Femur (tissue), 1 donor: ENCODE data around the gene FAM200B.
A peak's percentile ranks its signal among the peaks of the same experiment; 100 is the strongest.

Experiments used
- DNase-seq: peaks from one replicate; pipeline ENCODE4 v3.0.0-alpha.2; 2017

The FAM200B gene

DNA sequence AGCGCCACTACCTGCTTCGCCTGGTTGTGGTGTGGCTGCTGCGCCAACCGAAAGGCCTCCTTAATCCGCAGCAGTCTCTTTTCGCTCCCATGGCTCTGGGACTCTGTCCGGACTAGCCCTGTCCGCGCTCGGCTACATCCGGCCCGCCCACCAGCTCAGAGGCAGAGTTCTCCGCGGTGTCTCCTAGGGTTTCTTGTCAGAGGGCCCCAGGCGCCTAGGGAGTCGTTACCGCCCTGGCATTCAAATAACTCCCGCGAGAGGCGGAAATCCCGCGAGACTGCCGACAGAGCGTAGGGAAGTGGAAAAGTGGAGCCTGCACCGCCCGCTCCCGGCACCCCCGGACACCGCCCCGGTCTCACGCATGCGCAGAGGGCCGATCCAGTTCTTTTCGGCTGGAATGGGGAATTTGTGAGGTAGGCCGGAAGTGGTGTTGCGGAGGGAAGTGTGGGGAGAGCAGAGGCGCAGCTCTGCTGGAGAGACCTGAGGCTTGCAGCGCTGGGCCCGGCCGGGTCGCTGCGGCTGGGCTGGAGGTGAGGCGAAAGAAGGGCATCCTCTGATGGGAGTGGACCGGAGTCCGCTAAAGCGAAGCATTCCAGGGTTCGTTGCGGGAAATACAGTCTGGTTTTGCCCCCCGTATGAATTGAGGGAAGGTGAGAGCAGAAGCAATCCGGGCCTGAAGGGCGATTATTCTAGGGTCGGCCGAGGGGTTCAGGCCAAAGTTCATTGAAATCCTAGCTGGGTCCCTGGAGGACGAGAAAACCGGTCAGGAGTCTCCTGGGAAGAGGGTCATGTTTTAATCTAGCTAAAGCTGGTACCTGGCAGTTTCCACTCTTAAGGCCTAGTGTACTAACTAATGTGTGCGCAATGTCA, at the start of gene FAM200B:
TSS of gene FAM200B (plus strand) at position 456 of the 870 bp plus-strand sequence. CDS start 5,151 bp downstream, outside the sequence.
- DNase-seq, result peak; percentile 99

DNA sequence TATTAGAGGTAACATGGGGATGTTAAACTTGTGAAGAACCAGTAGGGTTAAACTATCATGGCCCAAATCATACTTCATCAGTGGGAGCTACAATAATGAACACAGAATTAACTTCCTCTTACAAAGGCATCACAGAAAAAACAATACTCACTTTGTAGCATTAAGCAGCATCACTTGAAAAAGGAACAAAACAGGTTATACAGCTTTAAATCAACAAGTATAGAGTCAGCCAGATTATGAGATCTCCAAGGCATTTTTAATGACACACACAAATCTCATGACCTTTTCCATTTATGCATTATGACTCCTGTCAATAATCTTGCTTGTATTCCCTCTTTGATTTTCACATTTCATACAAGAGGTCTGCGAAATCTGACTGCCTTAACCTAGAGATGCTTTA, 44.8 kb upstream of the FAM200B start:
- DNase-seq, result no peak

DNA sequence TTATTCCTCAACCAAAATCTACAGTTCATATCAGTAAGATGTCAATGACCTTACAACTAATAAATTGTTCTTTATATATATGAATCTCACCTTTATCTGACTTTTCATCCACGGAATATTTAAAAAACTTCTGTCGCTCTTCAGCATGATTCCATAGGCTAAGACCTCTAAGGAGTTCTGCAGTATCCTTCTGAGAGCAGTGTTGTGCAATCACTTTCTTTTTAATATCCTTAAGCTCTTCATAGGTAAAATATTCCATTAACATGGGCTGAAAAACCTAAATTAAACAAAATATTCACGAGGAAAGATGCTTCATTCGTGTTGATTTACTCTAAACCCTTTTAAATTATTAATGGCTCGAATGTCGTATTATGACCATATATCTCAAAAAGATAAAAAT, 43.2 kb upstream of the FAM200B start:
- no peak for DNase-seq

DNA sequence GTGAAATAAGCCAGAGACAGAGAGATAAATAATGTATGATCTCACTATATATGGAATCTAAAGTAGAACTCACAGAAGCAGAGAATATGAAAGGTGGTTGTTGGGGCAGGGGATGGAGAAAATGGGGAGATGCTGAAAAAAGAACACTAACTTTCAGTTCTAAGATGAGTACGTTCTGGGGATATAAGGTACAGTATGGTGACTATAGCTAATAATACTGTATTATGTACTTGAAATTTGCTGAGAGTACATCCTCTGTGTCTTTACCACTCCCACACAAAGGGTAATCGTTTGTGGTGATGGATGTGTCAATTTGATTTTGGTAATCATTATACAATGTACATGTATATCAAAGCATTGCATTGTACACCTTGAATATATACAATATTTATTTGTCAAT, 33.0 kb upstream of the FAM200B start:
- no peak for DNase-seq

DNA sequence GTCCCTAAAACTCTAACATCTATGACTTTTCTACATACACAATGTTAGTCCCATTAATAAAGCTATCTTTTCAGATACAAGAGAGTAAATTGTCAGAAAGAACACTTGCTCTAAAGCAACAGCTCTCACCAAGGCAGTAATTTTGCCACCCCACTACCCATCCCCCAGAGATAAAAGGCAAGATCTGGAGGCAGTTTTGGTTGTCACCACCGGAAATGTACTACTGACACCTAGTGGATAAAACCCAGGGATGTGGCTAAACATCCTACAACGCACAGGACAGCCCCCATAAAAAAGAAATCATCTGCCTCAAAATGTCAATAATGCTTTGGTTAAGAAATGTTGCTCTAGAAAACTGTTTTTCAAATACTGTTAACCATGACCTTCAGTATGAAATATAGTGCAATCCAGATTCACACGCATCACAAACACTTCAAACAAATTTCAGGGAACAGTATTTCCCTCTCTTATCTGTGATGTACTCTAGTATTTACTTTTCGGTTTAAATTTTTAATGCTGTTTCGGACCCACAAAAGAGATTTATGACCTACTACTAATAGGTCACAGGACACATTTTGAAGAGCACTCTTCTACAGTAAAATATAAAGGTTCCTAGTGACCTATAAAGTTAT, 31.6 kb upstream of the FAM200B start:
- DNase-seq, result peak; percentile 24

DNA sequence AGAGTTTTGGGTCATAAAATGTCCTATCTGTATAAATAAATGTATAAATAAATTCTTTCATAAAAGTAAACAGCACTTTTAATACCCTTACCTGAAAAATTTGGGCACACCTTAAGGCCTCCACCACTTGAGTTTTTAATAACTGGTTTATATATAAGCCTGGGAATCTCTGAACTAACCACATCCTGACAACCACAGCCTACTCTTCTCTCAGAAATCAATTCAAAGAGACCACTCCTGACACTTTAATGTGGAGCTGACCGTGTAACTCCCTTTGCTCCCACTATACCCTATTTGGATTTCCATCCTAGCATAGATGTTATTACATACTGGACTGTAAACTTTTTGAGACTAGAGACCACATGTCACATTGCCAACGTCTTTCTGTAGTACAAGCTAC, 30.0 kb upstream of the FAM200B start:
- DNase-seq, result no peak

DNA sequence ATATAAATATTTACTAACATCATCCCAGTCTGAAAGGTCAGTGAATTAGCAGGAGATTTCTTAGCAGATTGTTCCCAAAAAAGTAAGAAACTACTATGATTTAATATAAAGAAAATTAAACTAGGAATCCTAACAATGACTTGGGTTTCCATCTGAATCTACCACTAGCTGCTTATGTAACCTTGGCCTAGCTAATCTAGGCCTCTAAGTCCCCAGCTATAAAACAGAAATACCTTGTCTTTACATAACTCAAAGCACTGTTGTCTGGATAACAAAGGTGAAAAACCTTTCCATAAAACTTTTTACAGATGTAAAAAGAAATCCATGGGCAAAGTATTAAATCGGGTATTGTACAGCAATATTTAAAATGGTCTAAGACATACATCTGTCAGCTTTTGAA, 29.4 kb upstream of the FAM200B start:
- no peak for DNase-seq

DNA sequence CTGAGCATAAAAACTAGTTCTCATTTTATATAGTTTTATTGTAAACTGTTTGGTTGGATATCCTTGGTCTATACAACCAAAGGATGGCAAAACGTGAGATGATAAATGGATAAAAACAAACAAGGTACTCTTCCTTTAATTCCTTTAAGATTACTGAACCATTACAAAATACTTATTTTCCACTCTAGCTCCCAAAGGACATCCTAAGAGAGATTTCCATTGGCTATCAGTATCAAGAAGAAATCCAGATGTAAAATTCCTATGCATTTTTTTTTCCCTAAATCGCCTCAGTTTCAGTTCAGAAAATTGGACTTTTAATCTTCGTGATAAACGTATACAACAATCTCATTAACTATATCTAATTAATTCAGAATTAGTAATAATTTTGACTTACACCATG, 28.8 kb upstream of the FAM200B start:
- DNase-seq, result no peak

DNA sequence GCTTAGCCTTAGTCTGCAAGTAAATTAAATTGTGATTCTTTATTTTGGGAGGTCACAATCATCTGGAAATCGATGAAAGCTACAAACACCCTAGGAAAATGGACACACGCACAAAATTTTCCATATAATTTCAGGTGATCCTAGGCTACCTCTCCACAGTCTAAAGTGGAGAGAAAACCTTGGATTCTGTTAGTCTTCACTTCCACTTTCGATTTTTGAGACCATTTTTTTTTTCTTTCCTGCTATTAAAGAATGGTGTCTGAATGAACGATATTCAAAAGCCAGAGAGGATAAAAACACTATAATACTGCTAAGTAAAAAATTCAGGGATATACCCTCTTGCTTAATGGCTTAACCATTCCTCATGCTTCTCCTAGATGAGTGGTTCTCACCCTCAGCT, 28.2 kb upstream of the FAM200B start:
- no peak for DNase-seq

DNA sequence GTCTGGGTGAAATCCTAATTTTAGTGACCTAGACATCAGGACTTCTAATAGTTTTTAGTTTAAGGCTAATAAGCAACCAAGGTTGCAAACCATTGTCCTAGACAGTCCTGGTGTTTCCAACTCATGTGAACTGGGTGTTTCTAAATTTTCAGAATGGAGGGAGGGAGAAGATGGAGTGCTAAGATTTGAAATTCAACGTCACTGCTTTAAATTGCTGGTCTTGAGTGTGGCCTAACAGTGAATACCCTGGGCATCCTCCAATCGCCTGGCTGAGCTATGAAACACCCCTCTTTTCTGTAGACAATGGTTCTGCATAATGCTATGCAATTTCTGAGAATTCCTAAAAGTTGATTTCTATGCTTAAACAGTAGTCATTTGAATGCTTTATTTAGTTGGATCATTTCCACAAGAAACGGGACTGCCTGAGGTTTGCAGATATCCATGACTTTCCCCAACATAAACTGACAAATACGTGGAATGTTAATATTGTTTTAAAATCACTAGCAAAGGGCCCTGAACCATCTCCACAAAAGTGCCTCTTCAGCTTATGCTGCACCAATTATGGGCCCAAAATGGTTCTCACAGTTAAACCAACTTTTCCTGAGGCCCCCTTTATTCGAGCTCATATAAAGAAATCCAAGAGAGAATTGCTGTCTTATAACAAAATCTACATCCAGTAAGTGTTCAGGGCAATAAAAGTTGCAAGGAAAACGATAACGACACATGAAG, 27.6 kb upstream of the FAM200B start:
- DNase-seq, result peak; percentile 31

DNA sequence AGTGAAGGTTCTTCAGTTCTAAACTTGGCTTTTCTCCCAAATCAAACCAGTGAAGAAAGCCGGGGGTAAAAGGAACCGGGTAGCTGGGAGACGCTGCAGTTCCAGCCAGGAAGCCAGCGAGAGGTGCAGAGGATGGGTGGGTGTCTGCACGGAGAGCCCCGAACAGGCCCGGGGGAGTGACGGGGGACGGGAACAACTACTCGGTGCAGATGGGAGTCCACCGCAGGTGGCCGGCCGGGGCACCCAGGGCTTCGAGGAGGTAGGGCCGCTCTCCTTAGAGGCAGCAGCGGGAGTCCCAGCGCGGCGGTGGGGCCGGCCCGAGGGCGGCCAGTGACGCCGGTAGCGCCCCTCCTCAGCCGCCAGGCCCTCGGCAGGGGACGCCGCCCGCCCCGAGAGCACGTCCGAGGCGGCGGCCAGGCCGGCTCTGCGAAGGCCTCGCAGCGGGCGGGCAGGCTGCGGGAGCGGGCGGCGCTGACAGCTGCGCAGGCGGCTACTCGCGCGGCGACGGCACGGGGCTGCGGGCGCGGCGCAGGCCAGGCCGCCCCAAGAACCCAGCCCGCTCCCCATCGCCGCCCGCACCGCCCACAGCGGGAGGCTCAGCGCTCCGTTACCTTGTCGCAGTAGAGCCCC, 26.9 kb upstream of the FAM200B start:
- DNase-seq, result peak; percentile 51

DNA sequence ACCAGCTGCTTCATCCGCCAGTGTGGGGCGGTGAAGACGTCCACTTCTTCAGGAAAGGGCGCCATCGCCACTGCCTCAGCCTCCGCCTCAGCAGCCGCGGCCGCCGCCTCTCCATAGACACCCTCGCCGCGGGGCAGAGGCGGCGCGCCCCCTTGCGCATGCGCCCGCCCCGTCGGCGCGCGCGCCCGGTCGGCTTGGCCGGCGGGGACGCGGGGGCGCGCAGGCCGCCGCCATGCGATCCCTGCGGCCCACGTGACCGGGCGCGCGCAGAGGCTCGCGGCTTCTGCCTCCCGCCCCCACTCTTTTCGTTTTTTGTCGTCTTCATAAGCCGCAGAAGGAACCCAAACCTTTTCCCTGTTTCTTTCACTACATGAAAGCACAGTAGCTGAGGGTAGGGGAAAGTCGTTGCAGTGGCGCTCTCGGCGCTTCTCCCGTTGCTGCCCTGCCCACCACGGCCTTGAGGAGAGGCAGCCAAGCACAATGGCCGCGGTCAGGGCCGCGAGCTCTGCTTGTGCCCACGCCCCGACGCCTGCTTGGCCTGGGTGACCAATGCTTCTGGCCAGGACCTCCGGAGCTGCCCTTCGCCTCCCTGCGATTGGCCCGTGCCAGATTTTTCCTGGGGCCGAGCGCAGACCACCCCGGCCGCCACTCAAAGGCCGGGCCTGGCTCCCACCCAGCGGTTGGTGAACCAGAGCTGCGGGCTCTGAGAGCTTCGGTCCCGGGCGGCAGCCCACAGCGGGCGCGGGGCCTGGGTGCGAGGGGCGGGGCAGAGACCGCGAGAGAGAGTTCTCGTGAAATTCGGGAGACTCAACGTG, 26.2 kb upstream of the FAM200B start, which contains the start of gene FBXL5:
TSS of gene FBXL5 (minus strand) at position 135 of the 815 bp plus-strand sequence. CDS start at position 65, 70 bp downstream.
- peak; percentile 88 for DNase-seq

DNA sequence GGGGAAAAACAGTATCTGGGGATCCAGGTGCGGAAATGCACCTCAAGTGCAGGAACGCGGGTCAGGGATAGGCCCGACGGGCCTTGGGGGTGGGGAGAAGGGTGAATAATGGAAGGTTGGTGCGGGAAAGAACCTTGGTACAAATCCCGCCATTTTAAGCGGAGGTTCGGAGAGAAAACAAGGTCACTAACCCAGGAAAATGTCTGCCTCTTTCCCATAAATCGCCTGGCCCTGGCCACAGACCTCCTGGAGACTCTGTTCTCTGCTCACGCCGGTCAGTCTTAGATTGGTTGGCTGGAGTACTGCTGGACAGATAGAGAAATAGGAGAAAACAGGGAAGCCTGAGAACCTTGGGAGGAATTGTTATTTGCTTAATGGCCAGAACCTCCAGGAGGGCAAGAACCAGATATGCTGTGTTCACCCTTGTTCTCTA, 25.6 kb upstream of the FAM200B start:
- no peak for DNase-seq

DNA sequence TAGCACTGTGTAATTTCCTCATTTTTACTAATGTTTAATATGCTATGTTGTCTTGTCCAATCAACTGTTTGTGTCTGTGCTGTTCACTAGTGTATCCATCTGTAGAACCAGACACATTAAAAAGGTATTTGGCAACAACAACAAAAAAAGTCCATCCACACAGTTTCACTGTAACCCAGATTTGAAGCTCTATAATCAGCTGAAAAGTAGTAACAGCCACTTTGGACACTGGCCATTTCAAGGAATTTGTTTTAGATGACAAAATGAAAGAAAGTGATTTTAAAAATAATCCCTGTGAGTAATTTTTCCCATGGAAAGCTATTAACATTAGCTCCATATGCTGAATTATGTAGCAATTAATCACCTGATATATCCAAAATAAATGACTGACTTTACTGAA, 24.3 kb upstream of the FAM200B start:
- no peak for DNase-seq

DNA sequence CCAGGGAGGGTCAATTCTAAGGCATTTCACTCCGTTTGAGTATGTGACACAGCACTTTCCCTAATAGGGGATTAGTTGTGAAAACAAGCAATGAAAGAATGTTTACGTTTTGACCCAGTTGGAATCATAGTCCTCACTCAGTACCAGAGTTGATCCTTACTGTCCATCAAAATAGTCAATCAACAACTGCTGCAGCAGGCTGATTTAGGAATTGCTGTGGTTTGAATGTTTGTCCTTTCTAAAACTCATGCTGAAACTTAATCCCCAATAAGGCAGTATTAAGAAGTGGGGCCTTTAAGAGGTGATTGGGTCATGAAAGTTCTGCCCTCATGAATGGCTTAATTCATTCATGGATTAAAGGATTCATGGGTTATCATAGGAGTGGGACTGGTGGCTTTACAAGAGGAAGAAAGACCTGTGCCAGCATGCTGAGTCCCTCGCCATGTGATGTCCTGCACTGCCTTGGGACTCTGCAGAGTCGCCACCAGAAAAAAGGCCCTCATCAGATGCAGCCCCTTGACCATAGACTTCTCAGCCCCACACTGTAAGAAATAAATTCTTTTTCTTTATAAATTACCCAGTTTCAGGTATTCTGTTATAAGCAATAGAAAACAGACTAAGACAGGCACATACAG, 23.4 kb upstream of the FAM200B start:
- no peak for DNase-seq

DNA sequence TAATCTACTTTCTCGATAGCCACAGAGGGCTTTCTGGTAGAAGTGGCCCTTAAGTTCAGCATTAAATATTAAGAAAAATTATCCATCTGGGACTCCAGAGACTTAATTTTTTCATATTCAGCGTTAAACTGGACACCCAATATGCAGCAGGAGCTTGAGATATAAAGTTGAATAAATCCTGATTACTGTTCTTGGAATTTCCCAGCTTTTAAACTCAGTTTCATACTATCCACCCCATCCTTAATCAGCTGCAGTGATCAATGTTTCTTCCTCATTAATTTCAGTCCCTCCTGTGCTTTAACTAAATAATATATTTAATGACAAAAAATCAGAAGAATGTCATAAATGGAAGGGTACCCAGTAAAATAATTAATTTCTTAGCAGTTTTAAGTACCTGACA, 22.8 kb upstream of the FAM200B start:
- DNase-seq, result no peak

DNA sequence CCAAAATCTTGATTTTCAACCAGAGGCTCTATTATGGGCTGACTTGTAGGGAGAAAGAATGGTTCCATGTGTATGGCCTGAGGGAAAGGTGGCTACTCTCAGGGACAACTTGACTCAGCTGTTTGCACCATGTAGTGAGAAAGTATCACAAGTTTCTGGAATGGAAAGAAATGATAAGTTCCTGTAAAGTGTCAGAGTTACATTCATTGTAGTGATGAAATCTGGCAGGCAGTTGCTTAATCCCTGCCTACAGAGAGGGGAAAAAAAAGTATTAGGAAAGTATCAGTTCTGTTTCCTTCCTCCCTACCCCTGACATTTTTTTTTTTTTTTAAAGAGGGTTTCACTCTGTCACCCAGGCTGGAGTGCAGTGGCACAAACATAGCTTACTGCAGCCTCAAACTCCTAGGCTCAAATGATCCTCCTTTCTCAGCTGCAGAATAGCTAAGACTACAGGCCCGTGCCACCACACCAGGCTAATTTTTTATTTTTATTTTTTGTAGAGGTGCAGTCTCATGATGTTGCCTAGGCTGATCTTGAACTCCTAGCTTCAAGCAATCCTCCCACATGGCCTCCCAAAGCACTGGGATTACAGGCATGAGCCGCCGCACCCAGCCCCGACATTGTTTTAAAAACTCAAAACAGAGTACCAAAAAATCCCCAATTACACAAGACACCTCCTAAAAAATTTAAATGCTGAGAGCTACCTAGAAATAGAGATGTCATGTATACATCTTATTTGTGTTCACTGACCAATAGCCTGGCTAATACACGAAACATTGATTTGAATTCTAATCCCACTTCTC, 21.7 kb upstream of the FAM200B start:
- no peak for DNase-seq

DNA sequence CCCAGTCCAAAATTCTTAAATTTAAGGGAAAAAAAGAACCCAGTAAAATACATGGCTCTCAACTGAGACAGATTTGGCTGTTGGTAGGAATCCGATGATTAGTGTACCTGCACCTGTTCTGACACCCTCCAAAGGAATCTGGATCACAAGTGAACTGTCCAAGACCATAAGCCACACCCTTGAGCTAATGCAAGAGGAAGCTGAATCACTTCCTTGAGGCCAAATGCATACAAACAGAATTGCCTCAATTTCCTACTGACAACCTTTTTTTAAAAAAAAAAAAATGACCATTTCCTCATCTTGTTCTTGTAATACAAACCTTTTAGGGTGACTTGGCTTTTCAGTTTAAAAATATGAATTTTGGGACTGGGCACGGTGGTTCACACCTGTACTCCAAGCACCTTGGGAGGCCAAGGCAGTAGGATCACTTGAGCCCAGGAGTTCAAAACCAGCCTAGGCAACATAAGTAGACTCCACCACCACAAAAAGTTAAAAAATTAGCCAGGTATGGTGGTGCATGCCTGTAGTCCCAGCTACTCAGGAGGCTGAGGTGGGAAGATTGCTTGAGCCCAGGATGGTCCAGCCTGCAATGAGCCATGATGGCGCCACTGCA, 15.8 kb upstream of the FAM200B start:
- no peak for DNase-seq

DNA sequence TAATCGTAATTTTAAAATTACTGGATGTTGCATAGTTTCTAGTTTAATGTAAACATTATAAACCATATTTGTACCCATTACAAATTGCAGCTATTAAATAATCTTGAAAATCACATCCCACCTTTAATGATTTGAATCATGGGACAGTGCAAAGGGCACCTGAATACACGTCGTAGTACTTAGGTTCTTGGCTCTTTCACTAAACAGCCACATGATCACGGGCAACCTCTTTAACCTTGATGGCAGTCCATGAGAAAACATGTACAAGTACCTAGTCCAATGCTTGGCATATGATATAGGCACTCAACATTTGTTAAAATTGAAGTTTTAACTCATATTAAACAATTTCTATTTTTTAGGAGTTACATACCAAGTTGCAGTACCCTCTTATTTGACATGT, 14.6 kb upstream of the FAM200B start:
- no peak for DNase-seq
